Glomerular endothelial cell (primary cell): ENCODE data around the gene CYP27C1. TPM values are rescaled to one million over a fixed set of nuclear protein-coding genes. Genes with fewer than 3 reads are reported as not detected.
"Not testable (repeated sequence)": the region's sequence is repeated elsewhere in the genome, so short reads cannot be mapped to it uniquely, and the experiment has no call there.

ENCODE experiments used
- DNase-seq: peaks from one replicate; pipeline ENCODE4 v3.0.0-alpha.2; 2011; ENCODE audit warnings: low read depth, low spot score; ENCODE audit errors: extremely low read depth
- total RNA-seq: library from RNA; depleted of rRNA; stranded (reverse); fragments of >200 nt; gene quantifications from 2 replicates; pipeline ENCODE4 v1.2.3, GENCODE V29; 2015

CYP27C1 gene
- total RNA-seq, 1 donor from 2014 or later, result 1.9 TPM

GRCh38 chr2:127175041-127175721, 44.9 kb downstream of the CYP27C1 start:
- DNase-seq, result no peak

GRCh38 chr2:127174640-127175039, 45.5 kb downstream of the CYP27C1 start:
- no peak for DNase-seq

DNA sequence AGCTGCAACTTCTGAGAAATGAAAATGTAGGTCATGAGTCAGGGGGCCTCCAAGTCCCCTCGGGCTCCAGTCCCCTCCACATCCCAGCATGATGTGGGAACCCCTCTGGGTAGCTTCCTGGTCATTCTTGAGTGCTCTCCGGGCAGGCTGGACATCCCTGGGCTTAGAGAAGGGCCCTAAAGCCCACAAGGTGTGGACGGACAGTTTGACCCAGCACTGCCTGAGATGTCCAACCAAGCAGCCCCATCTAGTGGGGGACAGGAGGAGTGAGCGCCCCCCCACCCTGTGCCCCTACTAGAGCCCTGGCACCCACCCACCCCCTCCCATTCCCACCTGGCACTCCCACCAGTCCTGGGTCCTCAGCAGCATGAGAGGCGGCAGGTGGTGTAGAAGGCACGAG, 46.0 kb downstream of the CYP27C1 start:
- DNase-seq, result no peak

- no peak for DNase-seq
These were observed 47.0 kb downstream of the CYP27C1 start for GRCh38 chr2:127173057-127173456.

- no peak for DNase-seq
These were observed 47.8 kb downstream of the CYP27C1 start for GRCh38 chr2:127172306-127172705.

DNA sequence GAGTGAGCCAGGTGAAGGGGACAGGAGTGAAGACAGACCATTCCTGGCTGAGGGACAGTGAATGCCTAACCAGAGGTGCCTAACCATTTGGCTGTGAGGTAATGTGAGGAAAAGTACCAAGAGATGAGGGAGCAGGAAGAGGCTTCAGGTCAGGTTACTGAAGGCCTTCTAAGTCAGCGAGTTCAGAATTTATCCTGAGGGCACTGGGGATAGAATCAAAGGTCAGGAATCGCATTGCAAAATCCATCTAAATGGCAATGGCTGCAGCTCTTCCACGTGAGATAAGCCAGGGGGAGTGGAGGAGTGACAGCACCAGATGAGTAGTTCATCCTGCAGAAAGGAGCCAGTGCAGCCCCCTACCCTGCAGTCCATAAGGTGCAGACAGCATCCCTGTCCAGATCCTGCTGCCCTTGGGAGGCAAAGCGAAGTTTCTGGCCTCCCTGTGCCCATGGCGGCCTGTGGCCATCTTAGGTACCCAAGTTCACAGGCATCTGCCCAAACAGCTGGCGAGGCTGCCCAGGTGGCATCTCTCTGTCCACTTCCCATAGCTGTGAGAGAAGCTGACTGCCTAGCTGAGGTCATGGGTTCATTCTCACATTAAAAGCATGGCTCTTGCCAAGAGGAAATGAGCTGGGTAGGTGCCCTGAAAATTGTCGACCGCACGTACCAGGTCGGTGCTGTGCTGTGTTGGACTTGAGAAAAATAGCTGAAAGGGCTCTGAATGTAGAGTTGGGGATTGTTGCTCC, 49.5 kb downstream of the CYP27C1 start:
- DNase-seq, result no peak

- DNase-seq, result no peak
These were observed 50.1 kb downstream of the CYP27C1 start for GRCh38 chr2:127170021-127170420.

DNA sequence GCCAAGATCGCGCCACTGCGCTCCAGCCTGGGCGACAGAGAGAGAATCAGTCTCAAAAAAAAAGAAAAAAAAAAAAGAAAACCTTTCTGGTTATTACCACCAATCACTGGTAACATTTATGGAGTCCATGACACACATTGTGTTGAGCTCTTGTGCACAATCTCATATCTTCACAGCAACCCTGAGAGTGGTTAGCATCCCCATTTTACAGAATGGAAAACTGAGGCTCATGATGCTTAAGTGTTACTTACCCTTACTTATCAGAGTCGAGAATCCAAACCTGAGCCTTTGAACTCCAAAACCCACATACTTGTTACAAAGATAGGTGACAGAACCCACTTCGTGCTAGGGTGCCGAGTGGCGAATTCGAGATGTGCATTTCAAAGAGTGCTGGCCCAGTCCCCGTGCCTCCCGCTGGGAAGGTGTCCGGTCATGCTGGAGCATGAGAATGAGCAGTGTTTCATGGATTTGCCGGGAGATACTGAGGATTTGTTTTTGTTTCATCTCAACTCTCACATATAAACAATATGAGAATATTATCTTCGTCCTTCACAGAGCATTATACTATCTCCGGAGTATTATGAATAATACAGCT, 50.9 kb downstream of the CYP27C1 start:
- no peak for DNase-seq

GRCh38 chr2:127166231-127166860, 53.8 kb downstream of the CYP27C1 start:
- DNase-seq, result no peak

DNA sequence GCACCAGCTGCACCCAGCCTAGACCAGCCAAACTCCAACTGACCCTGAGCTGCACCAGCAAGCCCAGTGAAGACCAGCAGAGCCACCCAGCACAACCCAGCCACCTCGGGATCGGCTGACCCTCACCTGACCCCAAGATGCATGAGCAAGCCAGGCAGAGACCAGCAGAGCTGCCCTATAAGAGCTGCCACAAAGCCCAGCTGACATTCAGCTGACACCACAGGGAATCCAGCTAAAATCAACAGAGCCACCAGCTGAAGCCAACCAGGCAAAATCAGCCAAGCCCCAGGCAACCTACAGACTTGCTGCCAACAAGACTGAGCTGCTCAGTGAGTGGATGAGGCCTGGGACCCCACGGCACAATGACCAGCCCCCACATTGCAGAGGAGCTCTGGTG, 54.6 kb downstream of the CYP27C1 start:
- DNase-seq, result no peak

DNA sequence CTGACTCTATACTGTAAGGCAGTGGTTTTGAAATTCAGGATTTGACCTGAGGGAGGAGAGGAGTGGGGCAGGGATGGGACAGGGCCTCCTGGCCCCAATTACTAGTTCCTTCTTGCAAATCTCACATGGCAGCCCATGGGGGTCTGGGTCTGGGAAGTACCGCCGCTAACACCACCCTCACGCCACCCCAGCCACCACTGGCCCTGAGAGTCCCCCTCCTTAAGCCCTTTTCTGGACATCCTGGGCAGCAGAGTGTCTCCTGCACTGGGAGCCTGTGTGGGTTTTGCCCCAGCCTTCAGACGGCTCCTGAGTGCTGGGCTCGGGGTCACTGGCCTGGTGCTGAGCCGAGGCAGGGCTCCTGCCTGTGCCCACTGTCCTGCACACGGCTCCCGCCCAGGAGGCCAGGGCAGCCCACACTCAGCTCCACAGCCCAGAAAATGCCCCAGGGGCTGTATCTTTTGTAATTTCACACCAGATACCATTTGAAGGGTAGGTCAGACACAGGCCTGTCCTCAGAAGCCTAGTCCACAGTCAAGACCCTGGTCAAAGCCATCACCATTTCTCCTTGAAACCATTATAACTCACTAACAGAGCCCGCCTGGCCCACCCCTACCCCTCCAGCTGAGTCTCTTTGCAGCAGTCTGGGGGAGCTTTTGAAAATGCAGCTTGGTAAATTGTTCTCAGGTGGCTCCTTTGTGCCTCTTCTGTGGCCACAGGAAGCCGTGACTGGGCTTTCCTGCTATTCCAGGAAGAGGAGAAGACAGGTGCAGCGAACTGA, 55.1 kb downstream of the CYP27C1 start:
- DNase-seq, result no peak

GRCh38 chr2:127163921-127164320, 56.2 kb downstream of the CYP27C1 start:
- no peak for DNase-seq

- not testable (repeated sequence) for DNase-seq
These were observed 57.1 kb downstream of the CYP27C1 start for GRCh38 chr2:127163090-127163406.

DNA sequence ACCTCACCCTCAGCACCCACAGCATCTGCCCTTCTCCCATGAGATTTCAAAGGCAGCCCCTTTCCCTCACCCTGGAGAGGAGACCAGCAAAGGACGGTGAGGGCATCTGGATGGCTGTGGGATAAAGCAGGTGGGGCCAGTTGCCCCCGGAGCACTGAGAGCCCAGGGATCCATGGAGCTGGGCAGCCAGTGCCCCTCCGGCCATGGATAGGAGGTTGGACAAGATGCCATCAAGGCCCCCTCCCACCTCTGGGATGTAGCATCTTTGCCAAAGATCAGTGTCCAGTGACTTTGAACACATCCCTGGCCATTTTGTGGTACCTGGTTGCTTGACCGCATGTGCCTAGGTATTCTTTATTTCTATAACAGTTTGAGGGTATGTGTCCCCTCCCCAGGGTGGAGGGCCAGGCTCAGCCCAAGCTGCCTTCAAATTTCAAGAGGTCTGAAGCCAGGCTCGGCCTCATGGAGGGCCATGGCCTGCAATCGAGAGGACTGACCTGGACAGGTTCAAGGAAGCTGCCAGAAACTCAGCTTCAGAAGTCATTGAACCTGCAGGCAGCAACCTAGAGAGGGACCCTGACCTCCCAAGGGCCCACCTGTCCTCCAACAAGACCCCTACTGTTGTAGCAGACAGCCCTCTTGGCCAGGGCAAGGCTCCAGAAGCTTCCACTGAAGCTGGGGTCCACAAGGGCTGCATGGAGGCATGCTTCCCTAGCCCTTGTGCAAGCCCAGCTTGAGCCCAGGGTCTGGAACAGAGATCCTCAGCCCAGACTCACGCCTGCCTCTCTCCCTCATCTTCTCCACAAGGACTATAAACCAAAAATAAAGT, 57.6 kb downstream of the CYP27C1 start:
- DNase-seq, result no peak

- no peak for DNase-seq
These were observed 58.6 kb downstream of the CYP27C1 start for GRCh38 chr2:127161176-127162136.

DNA sequence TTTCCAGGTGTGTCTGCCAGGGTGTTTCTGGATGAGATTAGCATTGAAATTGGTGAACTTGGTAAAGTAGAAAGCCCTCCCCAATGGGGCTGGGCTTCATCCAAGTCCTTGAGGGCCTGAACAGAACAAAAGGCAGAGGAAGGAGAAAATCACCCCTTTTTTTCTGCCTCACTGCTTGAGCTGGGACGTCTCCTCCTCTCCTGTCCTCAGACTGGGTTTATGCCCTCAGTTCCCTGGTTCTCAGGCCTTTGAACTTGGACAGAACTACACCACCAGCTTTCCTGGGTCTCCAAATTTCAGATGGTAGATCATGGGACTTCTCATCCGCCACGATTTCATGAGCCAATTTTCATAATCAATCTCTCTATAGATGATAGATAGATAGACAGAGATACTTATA, 59.4 kb downstream of the CYP27C1 start:
- no peak for DNase-seq

- no peak for DNase-seq
These were observed 60.6 kb downstream of the CYP27C1 start for GRCh38 chr2:127159543-127159942.

DNA sequence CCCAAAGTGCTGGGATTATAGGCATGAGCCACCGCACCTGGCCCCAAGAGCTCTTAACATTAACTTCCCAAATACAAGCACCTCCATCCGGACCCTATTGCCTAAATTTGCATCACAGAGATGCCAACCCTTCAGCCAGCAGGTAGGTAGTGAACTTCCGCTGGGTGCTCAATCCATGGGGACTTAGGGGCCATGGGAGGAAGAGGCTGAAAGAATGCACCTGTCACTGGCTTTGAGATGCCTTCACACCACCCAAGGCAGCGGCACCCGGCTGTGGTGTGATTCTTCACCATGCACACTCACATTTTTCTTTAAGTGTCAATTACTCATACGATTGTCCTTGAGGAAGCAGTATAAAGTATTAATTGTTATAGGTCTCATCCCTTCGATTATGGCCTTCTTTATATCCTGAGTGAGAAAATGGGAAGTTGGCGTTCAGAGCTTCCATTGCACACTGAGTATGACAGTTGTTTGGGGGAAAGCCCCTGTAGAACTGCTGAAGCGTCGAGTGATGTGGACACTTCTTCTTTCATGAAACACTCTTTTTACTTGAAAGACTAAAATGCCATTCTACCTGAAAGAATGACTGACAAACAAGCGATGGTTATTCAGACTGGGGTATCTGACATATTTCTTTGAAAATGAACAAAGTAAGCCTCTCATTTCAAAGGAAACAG, 61.3 kb downstream of the CYP27C1 start:
- DNase-seq, result no peak
